Neural cell (in vitro differentiated cells): ENCODE results near the gene GRAMD2A. TPM values are rescaled to one million over a fixed set of nuclear protein-coding genes. Genes with fewer than 3 reads are reported as not detected.

ENCODE experiments used
- H2AFZ ChIP-seq: fragments of 200-600, 300-800 bp; sonication (generic), shearing (Covaris generic); 2 replicates; pipeline ENCODE4 v1.6.0; 2014; ENCODE audit warnings: low read depth, mild to moderate bottlenecking, antibody characterized with exemption, low read length, moderate library complexity
- H3F3A ChIP-seq: fragments of 200-600 bp; shearing (Covaris generic); 2 replicates; pipeline ENCODE4 v1.6.1; 2016; ENCODE audit warnings: mild to moderate bottlenecking, moderate library complexity, mixed read lengths, antibody characterized with exemption, low read length; ENCODE audit not compliant: insufficient read depth, poor library complexity, severe bottlenecking
- H3K27ac ChIP-seq: fragments of 200-600, 300-800 bp; sonication (generic), shearing (Covaris generic); 2 replicates; pipeline ENCODE4 v1.5.1; 2014; ENCODE audit warnings: mild to moderate bottlenecking, low read length, moderate library complexity
- H3K27me3 ChIP-seq: fragments of 300-800, 200-600 bp; sonication (generic), shearing (Covaris generic); 2 replicates; pipeline ENCODE4 v1.6.0; 2014; ENCODE audit warnings: mild to moderate bottlenecking, low read depth, low read length, moderate library complexity; ENCODE audit not compliant: insufficient read depth
- H3K36me3 ChIP-seq: fragments of 300-800, 200-600 bp; sonication (generic), shearing (Covaris generic); 2 replicates; pipeline ENCODE4 v1.5.1; 2014; ENCODE audit warnings: mild to moderate bottlenecking, antibody characterized with exemption, low read length, moderate library complexity; ENCODE audit not compliant: insufficient read depth
- H3K4me2 ChIP-seq: fragments of 300-800, 200-600 bp; sonication (generic), shearing (Covaris generic); 2 replicates; pipeline ENCODE4 v1.6.0; 2014; ENCODE audit warnings: mild to moderate bottlenecking, low read length
- H3K4me3 ChIP-seq: fragments of 300-800, 200-600 bp; sonication (generic), shearing (Covaris generic); 2 replicates; pipeline ENCODE4 v1.5.1; 2014; ENCODE audit warnings: mild to moderate bottlenecking, low read length, moderate library complexity
- H3K79me2 ChIP-seq: fragments of 200-600 bp; shearing (Covaris generic); replicated peaks from 2 replicates; pipeline ENCODE4 v1.6.0; 2014; ENCODE audit warnings: mild to moderate bottlenecking, low read length, moderate library complexity; ENCODE audit not compliant: insufficient read depth
- H3K9ac ChIP-seq: fragments of 300-800, 200-600 bp; sonication (generic), shearing (Covaris generic); 2 replicates; pipeline ENCODE4 v1.6.1; 2016; ENCODE audit warnings: mild to moderate bottlenecking, low read length, mixed read lengths
- H3K9me2 ChIP-seq: fragments of 200-600 bp; shearing (Covaris generic); 2 replicates; pipeline ENCODE4 v1.6.1; 2016; ENCODE audit warnings: mild to moderate bottlenecking, low read length, mixed read lengths; ENCODE audit not compliant: insufficient read depth
- H3K9me3 ChIP-seq: fragments of 200-600, 300-800 bp; sonication (generic), shearing (Covaris generic); 2 replicates; pipeline ENCODE4 v1.6.1; 2016; ENCODE audit warnings: mild to moderate bottlenecking, mixed run types, low read length, moderate library complexity, mixed read lengths
- H4K20me1 ChIP-seq: fragments of 200-600 bp; shearing (Covaris generic); 2 replicates; pipeline ENCODE4 v1.6.1; 2016; ENCODE audit warnings: mild to moderate bottlenecking, mixed run types; ENCODE audit not compliant: insufficient read depth
- CTCF ChIP-seq: fragments of 450-650 bp; IDR thresholded peaks from 2 replicates; pipeline ENCODE4 v1.5.1; 2014; ENCODE audit warnings: antibody characterized with exemption, mild to moderate bottlenecking, moderate library complexity; ENCODE audit not compliant: poor library complexity, severe bottlenecking
- EP300 ChIP-seq: fragments of 450-650 bp; conservative IDR thresholded peaks from 2 replicates; pipeline ENCODE4 v1.6.1; 2014; ENCODE audit warnings: antibody characterized with exemption, mild to moderate bottlenecking, moderate library complexity; ENCODE audit not compliant: poor library complexity, severe bottlenecking
- EZH2 ChIP-seq: fragments of 200-600, 300-800 bp; shearing (Covaris generic), sonication (generic); IDR thresholded peaks from 2 replicates; pipeline ENCODE4 v1.6.1; 2014; ENCODE audit warnings: antibody characterized with exemption, low read length, borderline replicate concordance, mild to moderate bottlenecking; ENCODE audit not compliant: insufficient read depth, poor library complexity, severe bottlenecking
- MXI1 ChIP-seq: fragments of 450-650 bp; conservative IDR thresholded peaks from 2 replicates; pipeline ENCODE4 v1.6.1; 2014; ENCODE audit warnings: antibody characterized with exemption, mild to moderate bottlenecking; ENCODE audit not compliant: poor library complexity, severe bottlenecking
- POLR2AphosphoS5 ChIP-seq: IDR thresholded peaks from 2 replicates; pipeline ENCODE4 v1.6.1; 2012
- RAD21 ChIP-seq: fragments of 450-650 bp; conservative IDR thresholded peaks from 2 replicates; pipeline ENCODE4 v1.6.1; 2014; ENCODE audit warnings: antibody characterized with exemption, mild to moderate bottlenecking, moderate library complexity
- REST ChIP-seq: IDR thresholded peaks from 2 replicates; pipeline ENCODE4 v1.6.1; 2012; ENCODE audit warnings: borderline replicate concordance
- SMC3 ChIP-seq: fragments of 450-650 bp; conservative IDR thresholded peaks from 2 replicates; pipeline ENCODE4 v1.6.1; 2014; ENCODE audit warnings: antibody characterized with exemption, mild to moderate bottlenecking, moderate library complexity; ENCODE audit not compliant: poor library complexity
- TAF1 ChIP-seq: IDR thresholded peaks from 2 replicates; pipeline ENCODE4 v1.6.1; 2012; ENCODE audit warnings: low read depth
- polyA plus RNA-seq: library from polyadenylated mRNA; depleted of rRNA; stranded (reverse); fragments of >200 nt; gene quantifications from 2 replicates; pipeline ENCODE4 v1.2.3, GENCODE V29; 2014

The GRAMD2A gene
- polyA plus RNA-seq, 1 donor from 2014 or later: 1.9 TPM

- Histone ChIP-seq H4K20me1 (no peaks in the 10 kb centered on the region), H3K27ac (no peak overlapping the region), H3K79me2 (no peaks in the 10 kb centered on the region), H3K9me3 (no peaks in the 10 kb centered on the region), H3K9ac (no peak overlapping the region), H3K4me2 (no peak overlapping the region), H3K36me3 (peaks cover 9% of the 10 kb centered on the region), H3K27me3 (no peaks in the 10 kb centered on the region), H3F3A (no peaks in the 10 kb centered on the region), H3K4me3 (no peak overlapping the region), H2AFZ (no peak overlapping the region), H3K9me2 (no peaks in the 10 kb centered on the region)
- TF ChIP-seq TAF1: no peak
- TF ChIP-seq POLR2AphosphoS5: no peak
- no peak for TF ChIP-seq SMC3
- TF ChIP-seq MXI1: no peak
- no peak for TF ChIP-seq CTCF
- TF ChIP-seq REST: no peak
- TF ChIP-seq EP300: no peak
- no peak for TF ChIP-seq RAD21
- no peak for TF ChIP-seq EZH2
Observed at GRCh38 chr15:72206677-72207000, 9.1 kb upstream of the GRAMD2A start.

GRCh38 chr15:72205896-72206676 lies 8.5 kb upstream of the GRAMD2A start:
- no peak overlapping the region for H3K27ac ChIP-seq
- no peaks in the 10 kb centered on the region for H4K20me1 ChIP-seq
- no peak overlapping the region for H3K4me2 ChIP-seq
- no peak overlapping the region for H3K9ac ChIP-seq
- no peaks in the 10 kb centered on the region for H3F3A ChIP-seq
- H3K27me3 ChIP-seq: no peaks in the 10 kb centered on the region
- H3K79me2 ChIP-seq: no peaks in the 10 kb centered on the region
- peaks cover 13% of the 10 kb centered on the region for H3K36me3 ChIP-seq
- H3K9me3 ChIP-seq: no peaks in the 10 kb centered on the region
- no peak overlapping the region for H2AFZ ChIP-seq
- no peak overlapping the region for H3K4me3 ChIP-seq
- TF ChIP-seq SMC3: no peak
- TF ChIP-seq TAF1: no peak
- TF ChIP-seq MXI1: no peak
- no peaks in the 10 kb centered on the region for H3K9me2 ChIP-seq
